ENCODE data around the gene FBF1.

Gene FBF1

DNA sequence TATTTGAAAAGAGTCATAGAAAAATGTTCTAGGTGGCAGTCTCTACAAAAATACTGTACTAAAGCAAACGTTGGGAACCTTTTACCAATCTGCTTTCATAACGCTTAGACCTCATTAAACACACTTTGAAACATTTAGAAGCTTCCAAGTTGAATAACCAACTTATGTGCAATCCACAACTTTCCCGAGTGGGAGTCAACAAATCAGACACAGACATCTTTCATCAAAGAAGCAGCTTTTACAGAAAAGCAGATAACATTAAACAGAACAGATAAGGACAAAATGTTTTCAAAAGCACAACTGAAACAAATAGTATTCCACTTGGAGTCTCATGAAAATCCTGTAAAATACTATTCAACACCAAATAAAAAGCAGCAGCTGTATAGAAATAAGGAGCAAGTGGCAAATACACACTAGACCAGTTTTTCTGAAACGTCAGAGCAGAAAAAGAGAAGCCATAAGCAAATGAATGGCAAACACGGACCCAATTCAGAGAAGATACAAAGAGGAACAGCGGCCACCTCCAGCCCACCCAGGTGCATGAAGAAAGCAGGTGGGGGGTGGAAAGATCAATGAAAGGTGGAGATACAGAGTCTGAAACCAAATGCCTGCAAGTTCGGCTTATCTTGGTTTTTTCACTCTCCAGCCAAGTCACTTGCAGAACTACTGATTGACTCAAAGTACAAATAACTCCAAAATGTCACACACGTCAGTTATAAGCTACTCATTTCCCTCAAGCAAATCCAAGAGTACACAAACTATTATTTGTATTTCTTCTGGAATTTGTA lies 18.4 kb upstream of the FBF1 start:
- no peak for DNase-seq (ENCODE audit: low spot score)

- DNase-seq (ENCODE audit: low spot score), result no peak
Measured at GRCh38 chr17:75950855-75951554, 10.2 kb upstream of the FBF1 start.

- DNase-seq (ENCODE audit: low spot score), result no peak
Measured at GRCh38 chr17:75950421-75950820, 9.6 kb upstream of the FBF1 start.

DNA sequence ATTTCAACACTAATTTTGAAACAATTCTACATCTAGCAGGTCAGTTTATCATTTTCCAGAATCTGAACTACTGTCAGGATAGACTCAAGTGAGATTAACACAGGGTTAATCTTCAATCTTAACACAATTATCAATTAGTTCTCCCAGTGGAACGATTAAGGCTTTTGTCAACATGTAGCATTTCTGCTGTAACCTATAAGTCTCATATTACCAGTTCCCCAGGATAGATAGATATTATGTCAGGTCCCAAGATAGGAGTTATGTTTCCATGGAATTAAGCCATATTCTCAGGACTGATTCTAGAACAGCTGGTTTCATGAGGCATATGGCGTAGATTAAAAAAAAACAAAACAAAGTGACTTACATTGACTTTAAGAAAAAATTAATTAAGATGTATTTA lies 4.4 kb upstream of the FBF1 start:
- DNase-seq (ENCODE audit: low spot score), result peak; percentile 56

- DNase-seq (ENCODE audit: low spot score), result no peak
Measured at GRCh38 chr17:75943491-75943890, 2.6 kb upstream of the FBF1 start.

GRCh38 chr17:75942473-75942872 lies 1.6 kb upstream of the FBF1 start:
- DNase-seq (ENCODE audit: low spot score), result no peak

DNA sequence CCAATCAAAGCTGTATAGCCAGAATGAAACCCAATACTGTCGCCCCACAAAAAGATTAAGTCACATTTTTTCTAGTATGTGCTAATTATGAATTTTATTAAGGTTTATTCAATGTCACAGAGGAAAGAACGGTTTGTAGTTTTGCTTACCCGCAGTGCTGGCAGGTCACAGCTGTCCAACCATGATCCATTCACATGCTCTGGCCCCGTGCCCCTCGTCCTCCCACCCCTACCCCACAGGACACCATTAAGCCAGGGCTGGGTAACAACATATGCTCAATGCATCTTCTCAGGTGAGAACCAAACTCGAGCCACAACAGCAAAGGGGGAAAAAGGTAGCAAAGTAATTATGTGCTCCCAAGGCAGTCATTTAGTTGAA lies 589 bp upstream of the FBF1 start:
- DNase-seq (ENCODE audit: low spot score), result no peak

DNA sequence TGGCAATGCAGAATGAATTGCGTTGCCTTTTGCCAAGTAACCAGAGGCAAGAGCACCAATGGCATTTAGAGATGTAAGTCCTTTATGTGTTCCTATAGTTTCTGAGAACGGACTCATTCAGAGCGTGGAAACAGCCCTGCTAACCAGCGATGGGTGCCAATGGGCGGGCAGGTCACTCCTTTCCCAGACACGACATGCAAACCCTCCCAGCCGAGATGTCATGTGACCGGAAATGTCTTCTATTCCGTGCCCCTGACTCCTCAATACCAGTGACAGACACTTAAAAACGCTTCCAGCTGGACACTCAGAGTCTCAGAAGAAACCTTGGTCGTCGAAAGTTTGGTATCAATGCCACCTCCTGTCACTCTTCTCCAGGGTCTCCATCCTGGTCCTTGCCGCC lies 3.2 kb downstream of the FBF1 start:
- no peak for DNase-seq (ENCODE audit: low spot score)

- no peak for DNase-seq (ENCODE audit: low spot score)
Measured at GRCh38 chr17:75933808-75934207, 7.0 kb downstream of the FBF1 start.

GRCh38 chr17:75932852-75933251 lies 8.0 kb downstream of the FBF1 start:
- no peak for DNase-seq (ENCODE audit: low spot score)

DNA sequence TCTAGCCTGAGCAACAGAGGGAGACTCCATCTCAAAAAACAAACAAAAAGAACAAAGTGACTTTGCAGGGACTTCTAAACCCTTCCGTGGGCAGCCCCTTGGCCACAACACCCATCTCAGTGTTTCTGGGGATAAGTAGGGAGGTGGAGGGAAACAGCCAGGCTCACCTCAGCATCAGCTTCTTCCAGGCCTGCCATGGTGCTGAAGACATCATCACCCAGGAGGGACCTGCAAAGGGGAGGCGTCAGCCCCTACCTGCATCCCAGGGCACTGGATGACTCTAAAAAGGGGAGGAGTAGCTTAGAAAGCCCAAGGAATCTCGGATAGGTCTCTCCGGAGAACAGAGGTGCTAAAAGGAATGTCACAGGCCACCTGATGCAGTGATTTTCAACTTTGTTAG lies 9.8 kb downstream of the FBF1 start:
- DNase-seq (ENCODE audit: low spot score), result no peak

DNA sequence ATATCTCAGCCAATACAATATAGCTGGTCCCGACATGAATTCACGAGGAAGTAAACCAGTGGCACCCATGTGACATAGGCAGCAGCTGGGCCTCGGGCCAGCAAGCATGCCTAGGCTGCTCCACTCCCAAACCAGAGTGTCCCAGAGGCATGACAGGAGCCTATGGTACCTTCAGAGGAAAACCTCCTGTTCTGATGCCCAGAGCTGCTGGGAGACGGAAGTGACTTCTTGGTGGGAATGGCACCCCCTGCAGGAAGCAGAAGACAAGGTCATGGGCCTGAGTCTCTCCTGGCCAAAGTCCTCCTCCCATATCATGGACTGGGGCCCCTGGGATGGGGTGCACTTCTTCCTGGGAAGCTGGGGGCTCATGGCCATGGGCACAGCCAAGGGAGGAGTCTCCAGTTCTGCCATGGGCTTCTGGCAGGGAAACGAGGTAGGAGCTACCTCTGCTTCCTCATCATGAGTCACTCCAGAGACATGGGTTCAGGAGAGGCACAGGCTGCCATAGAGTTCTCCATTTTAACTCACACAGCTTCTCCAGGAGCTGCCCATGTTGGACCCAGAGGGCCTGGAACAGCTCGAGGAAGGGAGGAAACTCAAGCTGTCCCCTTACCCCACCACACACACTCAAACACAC lies 13.4 kb downstream of the FBF1 start:
- no peak for DNase-seq (ENCODE audit: low spot score)

DNA sequence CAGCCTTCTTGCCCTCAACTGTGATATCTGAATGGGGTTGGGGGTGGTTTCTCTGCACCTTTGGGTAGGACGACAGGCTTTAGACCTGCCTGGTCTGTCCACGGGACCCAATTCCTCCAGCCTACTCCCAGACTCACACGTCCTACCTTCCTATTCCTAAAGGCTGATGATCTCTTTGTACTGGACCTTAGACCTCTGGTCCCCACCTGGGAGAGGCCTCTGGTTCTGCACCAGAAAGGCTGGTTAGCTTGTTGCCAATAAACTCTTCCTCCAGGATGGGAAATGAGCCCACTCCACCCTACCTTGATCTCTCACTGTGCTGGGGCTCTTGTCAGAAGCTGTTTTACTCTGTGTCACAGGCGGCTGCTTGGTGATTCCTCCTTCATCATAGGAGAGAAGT lies 14.4 kb downstream of the FBF1 start:
- DNase-seq (ENCODE audit: low spot score), result no peak

- DNase-seq (ENCODE audit: low spot score), result no peak
Measured at GRCh38 chr17:75925912-75926311, 14.9 kb downstream of the FBF1 start.

- no peak for DNase-seq (ENCODE audit: low spot score)
Measured at GRCh38 chr17:75925103-75925502, 15.7 kb downstream of the FBF1 start.

GRCh38 chr17:75922963-75923874 lies 17.6 kb downstream of the FBF1 start:
- DNase-seq (ENCODE audit: low spot score), result no peak

DNA sequence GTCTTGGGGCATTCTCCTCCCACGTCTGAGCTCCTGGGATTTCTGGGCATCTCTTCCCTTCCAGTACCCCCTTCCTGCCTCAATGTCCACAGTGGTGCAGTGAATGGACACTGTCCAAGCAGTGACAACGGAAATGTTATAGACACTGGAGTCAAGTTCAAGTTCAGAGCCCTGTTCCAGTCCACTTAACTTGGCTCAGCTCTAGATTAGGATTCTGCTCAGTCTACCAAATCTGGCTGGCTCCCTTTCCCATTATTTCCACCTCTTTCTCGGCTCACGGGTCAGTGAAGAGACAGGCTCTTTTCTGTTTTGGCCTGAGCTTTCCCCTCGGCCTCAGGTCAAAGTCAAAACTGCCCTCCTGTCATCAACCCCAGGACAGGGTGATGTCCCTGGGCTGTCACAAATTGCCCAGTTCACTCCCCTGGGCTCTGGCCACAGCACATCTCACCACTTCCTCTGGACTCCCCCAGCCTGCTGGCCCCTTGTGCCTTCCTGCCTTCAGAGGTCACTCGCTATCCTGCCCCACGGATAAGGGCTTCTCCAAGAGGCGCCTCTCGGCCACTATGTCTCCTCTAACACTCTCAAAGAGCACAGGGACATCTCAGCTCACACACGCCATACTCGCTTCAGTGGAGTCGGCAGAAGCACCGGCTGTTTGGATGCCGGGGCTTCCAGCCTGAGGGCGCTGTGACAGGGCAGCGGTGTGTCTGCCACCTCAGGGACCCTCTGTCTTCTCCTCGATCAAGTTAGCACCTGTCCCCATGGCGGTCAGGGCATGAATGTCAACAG lies 18.5 kb downstream of the FBF1 start:
- DNase-seq (ENCODE audit: low spot score), result no peak

DNA sequence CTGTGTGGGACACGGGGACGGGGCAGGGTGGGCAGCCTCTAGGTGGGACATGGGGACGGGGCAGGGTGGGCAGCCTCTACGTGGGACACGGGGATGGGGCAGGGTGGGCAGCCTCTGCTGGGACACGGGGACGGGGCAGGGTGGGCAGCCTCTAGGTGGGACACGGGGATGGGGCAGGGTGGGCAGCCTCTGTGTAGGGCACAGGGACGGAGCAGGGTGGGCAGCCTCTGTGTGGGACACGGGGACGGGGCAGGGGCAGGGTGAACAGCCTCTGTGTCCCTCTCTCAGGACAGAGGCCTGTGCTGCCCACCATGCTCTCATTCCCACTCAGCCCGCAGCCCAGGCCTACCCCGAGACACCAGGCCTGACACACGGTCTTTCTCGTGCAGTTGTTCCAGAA lies 19.2 kb downstream of the FBF1 start:
- no peak for DNase-seq (ENCODE audit: low spot score)

- DNase-seq (ENCODE audit: low spot score), result no peak
Measured at GRCh38 chr17:75920045-75920560, 20.7 kb downstream of the FBF1 start.

DNA sequence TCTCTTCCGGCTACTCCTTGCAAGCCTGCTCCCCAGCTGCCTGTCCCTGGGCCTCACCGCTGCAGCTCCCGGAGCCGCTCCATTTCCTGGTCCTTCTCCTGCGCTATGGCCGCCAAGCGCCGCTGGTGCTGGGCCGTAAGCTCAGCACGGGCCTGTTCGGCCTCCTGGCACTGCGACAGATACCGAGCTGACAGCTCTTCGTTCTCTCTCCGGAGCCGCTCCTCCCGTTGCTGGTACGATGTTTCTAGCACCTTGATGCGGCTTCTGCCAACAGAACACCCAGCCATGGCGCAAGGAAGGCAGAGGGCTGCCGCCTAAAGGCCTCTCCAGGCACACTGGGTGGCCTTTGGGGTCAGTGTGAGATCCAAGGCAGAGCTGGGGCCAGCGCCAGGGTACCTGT lies 21.2 kb downstream of the FBF1 start:
- no peak for DNase-seq (ENCODE audit: low spot score)
